HCT116 (cell line): ENCODE measurements around the gene AMZ1. TPM values are rescaled to one million over a fixed set of nuclear protein-coding genes. Genes with fewer than 3 reads are reported as not detected.

Experiments
- ATAC-seq: fragments of 200-7000 bp; cut with Tn5 transposase; 2 replicates; pipeline ENCODE4 v1.9.1; 2020; ENCODE audit warnings: mild to moderate bottlenecking, moderate library complexity
- BruUV-seq: library from RNA; stranded (reverse); fragments of 400-500 nt; replicated peaks from 2 replicates; lab custom pipeline; 2021; lab: Mats Ljungman, UMichigan
- CTCF ChIA-PET: fragments of 300-600 bp; sonication (Branson Sonifier 250); formaldehyde crosslinking; loops from one replicate; lab custom pipeline; 2021; ENCODE audit warnings: antibody characterized with exemption; lab: Charles Lee
- POLR2A ChIA-PET: fragments of 300-600, 350-600 bp; sonication (Branson Sonifier 250); formaldehyde crosslinking; loops from one replicate; lab custom pipeline; 2021; ENCODE audit warnings: antibody characterized with exemption; lab: Charles Lee
- RAD21 ChIA-PET, 2 experiments: fragments of 300-600 bp; sonication (Branson Sonifier 250); formaldehyde crosslinking; loops; one replicate each; lab custom pipeline; 2023; ENCODE audit warnings: low total read pairs in 2 of 2; ENCODE audit not compliant: uncharacterized antibody in 2 of 2, unreplicated experiment in 2 of 2, low non-redundant PET in 1 of 2; lab: Charles Lee
- DNase-seq: peaks from one replicate; pipeline ENCODE4 v3.0.0-alpha.2; 2010; ENCODE audit warnings: low read depth, low spot score
- H2AFZ ChIP-seq: fragments of 200-600 bp; shearing (Covaris generic), sonication (generic); 2 replicates; pipeline ENCODE4 v1.6.1; 2017; ENCODE audit warnings: low read depth, mixed run types, mixed read lengths, antibody characterized with exemption, low read length; ENCODE audit not compliant: poor library complexity, severe bottlenecking
- H3K27ac ChIP-seq: 2 replicates; pipeline ENCODE4 v1.5.1; 2012; ENCODE audit warnings: low read depth, low read length
- H3K27me3 ChIP-seq: fragments of 200-600 bp; sonication (generic); 2 replicates; pipeline ENCODE4 v1.6.1; 2016; ENCODE audit warnings: mixed run types, low read length, mixed read lengths; ENCODE audit not compliant: insufficient read depth
- H3K36me3 ChIP-seq, 2 experiments: fragments of 200-500 bp in 1 of 2; fragments of 200-600 bp in 1 of 2; sonication (Bioruptor generic) in 1 of 2; sonication (generic) in 1 of 2; 2 replicates each; pipeline versions ENCODE4 v1.5.1 to v1.6.1; 2014 to 2016; ENCODE audit warnings: low read length in 2 of 2, inconsistent platforms in 1 of 2, mixed read lengths in 1 of 2, mixed run types in 1 of 2; ENCODE audit not compliant: insufficient read depth in 2 of 2, control insufficient read depth in 1 of 2
- H3K4me1 ChIP-seq, 2 experiments: fragments of 200-600 bp in 1 of 2; sonication (generic) in 1 of 2; 2 replicates each; pipeline versions ENCODE4 v1.5.1 to v1.6.1; 2012 to 2017; ENCODE audit warnings: low read length in 2 of 2, inconsistent platforms in 1 of 2, mild to moderate bottlenecking in 1 of 2, mixed read lengths in 1 of 2, mixed run types in 1 of 2, moderate library complexity in 1 of 2; ENCODE audit not compliant: insufficient read depth in 2 of 2, control insufficient read depth in 1 of 2
- H3K4me2 ChIP-seq: fragments of 200-600 bp; sonication (generic); 2 replicates; pipeline ENCODE4 v1.6.1; 2017; ENCODE audit warnings: mixed run types, low read length, mixed read lengths
- H3K4me3 ChIP-seq, 2 experiments: fragments of 200-600 bp in 1 of 2; sonication (generic) in 1 of 2; replicated peaks in 1 of 2; 2 replicates each; pipeline ENCODE4 v1.5.1; 2011 to 2016; ENCODE audit warnings: low read length in 2 of 2, control low read depth in 1 of 2, low read depth in 1 of 2, mild to moderate bottlenecking in 1 of 2, mixed read lengths in 1 of 2, mixed run types in 1 of 2
- H3K79me2 ChIP-seq: fragments of 200-600 bp; sonication (generic); 2 replicates; pipeline ENCODE4 v1.6.1; 2017; ENCODE audit warnings: mild to moderate bottlenecking, mixed run types, low read length, moderate library complexity, mixed read lengths; ENCODE audit not compliant: insufficient read depth
- H3K9ac ChIP-seq: fragments of 200-600 bp; sonication (generic); 2 replicates; pipeline ENCODE4 v1.6.1; 2016; ENCODE audit warnings: low read length, mixed read lengths
- H3K9me2 ChIP-seq: fragments of 200-600 bp; sonication (generic), shearing (Covaris generic); 2 replicates; pipeline ENCODE4 v1.6.1; 2017; ENCODE audit warnings: mixed run types, mild to moderate bottlenecking, moderate library complexity; ENCODE audit not compliant: insufficient read depth
- H3K9me3 ChIP-seq, 2 experiments: fragments of 200-500 bp in 1 of 2; fragments of 200-600 bp in 1 of 2; sonication (Bioruptor generic) in 1 of 2; sonication (generic) in 1 of 2; 2 replicates each; pipeline ENCODE4 v1.6.1; 2014 to 2017; ENCODE audit warnings: low read length in 2 of 2, mixed read lengths in 2 of 2, inconsistent platforms in 1 of 2, low read depth in 1 of 2, mild to moderate bottlenecking in 1 of 2, mixed run types in 1 of 2, moderate library complexity in 1 of 2; ENCODE audit not compliant: control insufficient read depth in 1 of 2, insufficient read depth in 1 of 2
- H4K20me1 ChIP-seq: fragments of 200-600 bp; sonication (generic), shearing (Covaris generic); 2 replicates; pipeline ENCODE4 v1.6.1; 2017; ENCODE audit warnings: mixed run types, mild to moderate bottlenecking, moderate library complexity; ENCODE audit not compliant: insufficient read depth
- ATF3 ChIP-seq: IDR thresholded peaks from 2 replicates; pipeline ENCODE4 v1.6.1; 2012
- CBX3 ChIP-seq: IDR thresholded peaks from 2 replicates; pipeline ENCODE4 v1.6.1; 2012; ENCODE audit warnings: low read depth
- CEBPB ChIP-seq: IDR thresholded peaks from 2 replicates; pipeline ENCODE4 v1.6.1; 2012; ENCODE audit warnings: low read depth
- EGR1 ChIP-seq: IDR thresholded peaks from 2 replicates; pipeline ENCODE4 v1.6.1; 2012; ENCODE audit warnings: low read depth
- ELF1 ChIP-seq: IDR thresholded peaks from 2 replicates; pipeline ENCODE4 v1.6.1; 2012; ENCODE audit warnings: low read depth, borderline replicate concordance
- EZH2 ChIP-seq: fragments of 200-600 bp; sonication (generic); IDR thresholded peaks from 2 replicates; pipeline ENCODE4 v1.6.1; 2017; ENCODE audit warnings: antibody characterized with exemption, mixed run types
- EZH2phosphoT487 ChIP-seq: fragments of 200-600 bp; IDR thresholded peaks from 2 replicates; pipeline ENCODE4 v1.6.1; 2018; ENCODE audit warnings: antibody characterized with exemption, borderline replicate concordance
- FOSL1 ChIP-seq: IDR thresholded peaks from 2 replicates; pipeline ENCODE4 v1.6.1; 2012; ENCODE audit warnings: low read depth
- JUND ChIP-seq: IDR thresholded peaks from 2 replicates; pipeline ENCODE4 v1.6.1; 2012
- POLR2AphosphoS5 ChIP-seq: IDR thresholded peaks from 2 replicates; pipeline ENCODE4 v1.6.1; 2011; ENCODE audit warnings: mild to moderate bottlenecking, low read depth, low read length, moderate library complexity
- RAD21 ChIP-seq: IDR thresholded peaks from 2 replicates; pipeline ENCODE4 v1.6.1; 2012; ENCODE audit warnings: low read depth, mild to moderate bottlenecking
- SIN3A ChIP-seq: IDR thresholded peaks from 2 replicates; pipeline ENCODE4 v1.6.1; 2012; ENCODE audit warnings: low read depth
- SP1 ChIP-seq: IDR thresholded peaks from 2 replicates; pipeline ENCODE4 v1.6.1; 2012; ENCODE audit warnings: low read depth
- TCF7L2 ChIP-seq: IDR thresholded peaks from 2 replicates; pipeline ENCODE4 v1.7.0; 2011; ENCODE audit warnings: borderline replicate concordance, inconsistent platforms; ENCODE audit not compliant: insufficient read depth, insufficient read length; ENCODE audit errors: extremely low read depth
- YY1 ChIP-seq: IDR thresholded peaks from 2 replicates; pipeline ENCODE4 v1.6.1; 2011; ENCODE audit warnings: low read length, low read depth, moderate library complexity, mild to moderate bottlenecking; ENCODE audit not compliant: insufficient replicate concordance; ENCODE audit errors: extremely low read depth
- ZBTB33 ChIP-seq: IDR thresholded peaks from 2 replicates; pipeline ENCODE4 v1.6.1; 2011; ENCODE audit warnings: mild to moderate bottlenecking, low read length, moderate library complexity; ENCODE audit not compliant: insufficient replicate concordance; ENCODE audit errors: extremely low read depth
- ZFX ChIP-seq: fragments of 450-650 bp; IDR thresholded peaks from 2 replicates; pipeline ENCODE4 v1.6.1; 2017
- ZNF274 ChIP-seq: fragments of 200-500 bp; sonication (Bioruptor generic); IDR thresholded peaks from 2 replicates; pipeline ENCODE4 v1.6.1; 2014; ENCODE audit warnings: mild to moderate bottlenecking, low read depth, low read length, inconsistent platforms
- intact Hi-C: fragments of 100-400 bp; cut with micrococcal nuclease; formaldehyde crosslinking; loops from 2 replicates; pipeline ENCODE4 v1.10.0; 2022
- total RNA-seq: library from RNA; stranded (reverse); gene quantifications from one replicate; pipeline ENCODE4 v1.2.1, GENCODE V29; 2021; ENCODE audit not compliant: unreplicated experiment
- TF ChIP-seq, protein P1 (sequence below): IDR thresholded peaks from 2 replicates; pipeline ENCODE4 v1.6.1; 2012
- TF ChIP-seq, protein P2 (sequence below), 3 experiments: fragments of 200-600 bp in 1 of 3; sonication (generic) in 1 of 3; IDR thresholded peaks in 2 of 3; conservative IDR thresholded peaks in 1 of 3; 2 replicates each; pipeline ENCODE4 v1.5.1; 2012 to 2017; ENCODE audit warnings: low read depth in 2 of 3, low read length in 2 of 3, antibody characterized with exemption in 1 of 3, borderline replicate concordance in 1 of 3, control low read depth in 1 of 3, mild to moderate bottlenecking in 1 of 3, mixed read lengths in 1 of 3, mixed run types in 1 of 3, moderate library complexity in 1 of 3; ENCODE audit not compliant: insufficient read depth in 1 of 3

Gene AMZ1
- total RNA-seq, 1 experiment from 2014 or later, result not detected

DNA sequence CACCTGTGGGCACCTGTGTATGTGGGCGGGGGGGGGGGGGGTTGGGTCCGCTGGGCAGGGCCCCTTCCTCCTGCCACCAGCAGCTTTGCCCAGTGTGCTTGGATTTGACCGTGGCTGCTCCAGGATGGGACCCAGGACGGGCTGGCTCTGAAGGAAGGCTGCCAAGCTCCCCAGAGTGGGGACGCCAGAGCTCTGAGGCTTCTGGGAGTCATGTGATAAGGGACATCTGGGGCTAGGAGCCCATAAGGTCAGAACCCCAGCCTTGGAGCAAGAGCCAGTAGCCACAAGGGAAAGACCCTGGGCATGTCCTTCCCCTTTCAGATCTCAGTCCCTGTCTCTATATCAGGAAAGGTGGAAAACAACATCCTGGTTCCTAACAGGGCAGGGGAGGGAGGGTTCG, 21.8 kb upstream of the AMZ1 start:
- ATAC-seq, result no peak
- RAD21 ChIA-PET, result no interaction called here
- H3K79me2 ChIP-seq, result no peaks in the 10 kb centered on the region
- H3K9me2 ChIP-seq, result no peaks in the 10 kb centered on the region
- no peaks in the 10 kb centered on the region for H4K20me1 ChIP-seq
- no peaks in the 10 kb centered on the region for H3K27me3 ChIP-seq
- no peak overlapping the region for H3K9ac ChIP-seq
- H2AFZ ChIP-seq, result no peak overlapping the region
- no peaks in the 10 kb centered on the region for H3K36me3 ChIP-seq
- intact Hi-C loops, result no loop called here
- BruUV-seq, result no TSS peak
- peaks cover 0 to 11% of the 10 kb centered on the region in 2 experiments; a peak in 1 of 4 replicates for H3K4me1 ChIP-seq
- TF ChIP-seq SIN3A (no peak), TCF7L2 (no peak), RAD21 (no peak), ZBTB33 (no peak), CBX3 (no peak), POLR2AphosphoS5 (no peak), FOSL1 (no peak), YY1 (no peak), ZNF274 (no peak), ELF1 (no peak), SP1 (no peak), JUND (no peak), ATF3 (no peak), EZH2phosphoT487 (no peak), EGR1 (no peak), ZFX (no peak), CEBPB (no peak), EZH2 (no peak)
- TF ChIP-seq, protein P1, sequence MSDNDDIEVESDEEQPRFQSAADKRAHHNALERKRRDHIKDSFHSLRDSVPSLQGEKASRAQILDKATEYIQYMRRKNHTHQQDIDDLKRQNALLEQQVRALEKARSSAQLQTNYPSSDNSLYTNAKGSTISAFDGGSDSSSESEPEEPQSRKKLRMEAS, result no peak
- TF ChIP-seq, protein P2, sequence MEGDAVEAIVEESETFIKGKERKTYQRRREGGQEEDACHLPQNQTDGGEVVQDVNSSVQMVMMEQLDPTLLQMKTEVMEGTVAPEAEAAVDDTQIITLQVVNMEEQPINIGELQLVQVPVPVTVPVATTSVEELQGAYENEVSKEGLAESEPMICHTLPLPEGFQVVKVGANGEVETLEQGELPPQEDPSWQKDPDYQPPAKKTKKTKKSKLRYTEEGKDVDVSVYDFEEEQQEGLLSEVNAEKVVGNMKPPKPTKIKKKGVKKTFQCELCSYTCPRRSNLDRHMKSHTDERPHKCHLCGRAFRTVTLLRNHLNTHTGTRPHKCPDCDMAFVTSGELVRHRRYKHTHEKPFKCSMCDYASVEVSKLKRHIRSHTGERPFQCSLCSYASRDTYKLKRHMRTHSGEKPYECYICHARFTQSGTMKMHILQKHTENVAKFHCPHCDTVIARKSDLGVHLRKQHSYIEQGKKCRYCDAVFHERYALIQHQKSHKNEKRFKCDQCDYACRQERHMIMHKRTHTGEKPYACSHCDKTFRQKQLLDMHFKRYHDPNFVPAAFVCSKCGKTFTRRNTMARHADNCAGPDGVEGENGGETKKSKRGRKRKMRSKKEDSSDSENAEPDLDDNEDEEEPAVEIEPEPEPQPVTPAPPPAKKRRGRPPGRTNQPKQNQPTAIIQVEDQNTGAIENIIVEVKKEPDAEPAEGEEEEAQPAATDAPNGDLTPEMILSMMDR (IDR thresholded peaks at IDR 0.05 in 2 of 3, conservative IDR thresholded peaks at IDR 0.05 in 1 of 3; ENCODE audit: borderline replicate concordance in 1 of 3, insufficient read depth in 1 of 3, low read depth in 2 of 3, low read length in 2 of 3), result no peak
- TF ChIP-seq, all 23 proteins: peak for 0
- Histone ChIP-seq H3K4me2 (no peak overlapping the region), H3K9me3 (no peaks in the 10 kb centered on the region), H3K4me3 (no peak overlapping the region), H3K27ac (no peak overlapping the region)
- ChIA-PET POLR2A (no interaction called here), CTCF (interaction anchor here (1.4 kb wide), 1 partner anchor 215 kb away, joined by 3 read pairs; no protein-coding TSS in a partner anchor)
- DNase-seq, result no peak
